SK-MEL-5 (cell line): ENCODE results near the gene DOK3. TPM values are rescaled to one million over a fixed set of nuclear protein-coding genes. Genes with fewer than 3 reads are reported as not detected.

Experiments used
- DNase-seq: peaks from one replicate; pipeline ENCODE4 v3.0.0-alpha.2; 2016; ENCODE audit warnings: low read depth, low spot score
- in situ Hi-C: cut with HindIII; loops from 2 replicates; pipeline ENCODE4 v1.10.0; 2016; ENCODE audit warnings: low sequenced_read_pairs, high pct_unique_total_duplicates, low pct_unique_long_range_greater_than_20kb
- total RNA-seq: library from RNA; depleted of rRNA; stranded (reverse); fragments of >200 nt; shearing (Covaris generic); gene quantifications from 2 replicates; pipeline ENCODE4 v1.2.3, GENCODE V29; 2014

DOK3 gene
- total RNA-seq, 1 experiment from 2014 or later: 2.0 TPM

DNA sequence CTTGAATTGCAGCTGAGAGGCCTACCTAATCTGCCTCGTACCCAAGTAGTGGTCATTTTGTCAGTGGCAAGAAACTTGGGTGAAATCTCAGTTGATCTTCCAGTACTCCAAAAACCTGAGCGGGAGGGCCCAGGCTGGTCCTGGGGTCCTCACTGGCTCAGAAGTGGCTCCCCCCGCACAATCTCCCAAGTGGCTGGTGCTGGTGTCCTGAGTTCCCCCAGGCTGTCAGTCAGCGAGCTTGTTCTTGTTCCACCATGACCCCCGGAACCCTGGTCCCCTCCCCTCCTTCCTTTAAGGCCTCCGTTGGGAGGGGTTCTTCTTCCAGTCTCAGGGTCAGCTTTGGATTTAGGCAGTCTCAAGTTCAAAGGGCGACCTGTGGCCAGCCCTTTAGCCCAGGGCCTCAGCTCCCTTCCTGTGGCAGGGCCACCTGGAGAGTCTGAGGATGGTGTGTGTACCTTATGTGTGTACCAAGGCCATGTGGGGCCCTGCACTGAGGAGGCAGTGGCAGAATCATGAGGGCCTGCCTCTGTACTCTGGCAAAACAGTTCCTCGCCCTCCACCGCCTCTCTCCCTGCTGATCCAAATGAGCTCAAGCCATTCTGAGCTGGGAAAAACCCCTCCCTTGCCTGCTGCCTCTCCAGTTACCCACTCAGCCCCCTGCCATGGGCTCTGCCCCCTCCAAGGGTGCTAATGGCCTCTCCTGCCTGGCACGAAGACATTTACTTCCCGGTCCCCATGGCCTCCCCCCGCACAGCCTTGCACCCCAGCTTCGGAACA, 31.7 kb downstream of the DOK3 start:
- DNase-seq: no peak
- in situ Hi-C loops: no loop called here

DNA sequence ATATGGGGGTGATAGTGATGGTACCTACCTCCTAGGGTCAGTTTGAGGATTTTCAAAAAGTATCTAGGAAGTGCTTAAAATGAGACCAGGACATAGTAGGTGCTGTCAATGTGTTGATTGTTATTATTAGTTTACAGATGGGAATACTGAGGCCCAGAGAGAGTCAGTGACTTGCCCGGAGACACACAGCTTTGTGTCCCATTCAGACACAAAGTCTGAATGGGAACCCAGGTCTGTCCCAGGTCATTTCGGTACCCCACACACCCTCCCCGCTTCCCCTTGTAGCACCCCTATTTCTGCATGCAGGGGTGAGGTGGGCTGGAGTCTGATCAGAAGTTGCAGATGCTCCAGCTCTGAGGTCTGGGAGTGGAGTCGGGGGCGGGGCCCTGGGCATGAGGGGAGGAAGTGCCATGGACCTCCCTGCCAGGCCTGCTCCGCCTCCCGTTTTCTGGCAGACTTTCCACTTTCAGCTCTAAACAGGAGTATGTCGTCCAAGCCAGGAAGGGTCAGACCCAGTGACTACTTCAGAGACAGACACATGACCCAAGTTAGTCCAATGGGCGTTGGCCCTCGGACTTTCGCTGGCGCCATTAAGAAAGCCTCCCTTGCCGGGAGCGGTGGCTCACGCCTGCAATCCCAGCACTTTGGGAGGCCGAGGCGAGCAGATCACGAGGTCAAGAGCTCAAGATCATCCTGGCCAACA, 32.9 kb downstream of the DOK3 start:
- in situ Hi-C loops: no loop called here
- DNase-seq: no peak

DNA sequence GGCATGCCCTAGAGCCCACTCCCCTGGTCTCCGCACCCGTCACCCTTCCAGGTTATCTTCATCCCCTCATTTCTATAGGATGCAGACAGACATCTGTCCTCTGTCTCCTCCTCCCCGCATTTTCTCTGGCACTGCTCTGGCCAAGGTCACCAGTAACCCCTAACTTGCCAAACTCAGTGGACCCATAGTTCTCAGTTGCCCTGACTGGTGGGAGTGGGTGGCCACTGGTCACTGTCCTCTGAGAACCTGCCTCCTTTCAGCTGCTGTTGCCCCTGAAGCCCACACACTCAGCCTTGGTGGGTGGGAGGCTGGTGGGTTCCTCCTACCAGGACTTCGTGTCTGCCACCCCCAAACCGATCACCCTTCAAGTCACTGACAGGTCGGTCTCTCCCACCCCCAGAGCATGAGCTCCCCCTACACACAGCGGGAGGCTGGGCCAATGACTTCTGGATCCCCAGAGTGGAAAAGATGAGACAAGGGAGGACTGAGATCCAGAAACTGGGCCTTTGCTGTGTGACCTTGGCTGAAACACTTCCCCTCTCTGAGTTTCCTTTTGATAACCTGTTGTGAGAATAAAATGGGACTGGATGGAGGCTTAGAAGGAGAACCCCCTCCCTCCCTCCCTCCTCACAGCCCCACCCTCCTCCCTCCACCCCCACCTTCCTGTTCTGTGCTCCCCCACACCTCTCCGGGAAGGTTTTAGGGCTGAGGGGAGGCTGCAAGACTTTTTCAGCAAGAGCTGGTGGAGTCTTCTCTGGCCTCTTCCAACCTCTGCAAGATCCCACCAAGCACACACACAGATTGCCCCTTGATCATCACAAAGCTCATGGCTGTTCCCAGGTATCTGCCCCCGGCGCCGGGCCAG, 33.8 kb downstream of the DOK3 start:
- DNase-seq: no peak
- in situ Hi-C loops: no loop called here

DNA sequence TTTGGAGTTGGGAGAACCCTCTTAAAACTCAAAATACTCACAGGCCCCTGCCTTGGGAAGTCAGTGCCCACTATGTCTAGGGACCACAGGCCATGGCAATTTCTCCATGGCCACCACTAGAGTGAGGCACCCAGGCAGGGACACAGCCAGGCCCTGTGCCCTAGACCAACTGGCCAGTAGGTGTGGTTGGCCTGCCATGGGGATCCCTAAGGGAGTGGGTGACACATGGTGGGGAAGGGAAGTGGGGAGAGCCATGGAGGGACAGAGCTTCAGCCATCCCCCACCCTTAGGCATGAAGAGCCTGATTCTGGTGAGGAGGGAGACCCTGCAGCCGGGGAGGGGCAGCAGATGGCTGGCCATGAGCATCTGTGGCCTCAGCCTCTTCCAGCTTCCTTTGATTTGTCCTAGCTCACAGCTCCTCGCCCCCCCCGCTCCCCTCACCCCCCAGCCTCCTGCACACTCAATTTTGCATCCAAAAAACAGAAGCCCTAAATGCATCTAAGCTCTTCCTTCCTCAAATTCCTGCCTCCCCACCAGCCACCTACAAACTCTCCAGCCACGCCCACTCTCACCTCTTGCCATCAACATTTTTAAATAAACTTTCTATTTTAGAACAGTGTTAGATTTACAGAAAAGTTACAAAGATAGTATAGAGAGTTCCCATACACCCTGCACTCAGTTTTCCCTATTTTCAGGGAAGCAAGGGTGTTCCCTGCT, 34.6 kb downstream of the DOK3 start:
- DNase-seq: no peak
- in situ Hi-C loops: no loop called here

DNA sequence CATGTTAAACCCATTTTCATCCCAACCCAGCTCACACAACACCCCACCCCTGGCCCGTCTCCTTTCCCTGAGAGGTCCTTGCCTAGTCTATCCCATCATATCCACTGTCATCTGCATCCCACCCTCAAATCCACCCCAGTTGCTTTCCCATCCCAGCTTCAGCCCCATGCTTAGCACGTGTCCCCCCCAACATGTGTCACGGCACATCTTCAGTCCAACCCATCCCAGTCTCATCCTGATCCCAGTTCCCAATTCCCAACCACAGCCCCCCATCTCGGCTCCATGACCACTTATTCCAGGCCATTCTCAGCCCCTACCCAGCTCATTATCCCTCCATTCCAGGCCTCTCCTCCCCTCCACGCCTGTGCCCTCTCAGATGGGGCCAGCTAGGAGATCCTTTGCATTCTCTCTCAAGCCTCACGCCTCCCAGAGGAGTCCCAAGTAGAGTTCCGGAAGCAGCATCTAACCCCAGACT, 35.6 kb downstream of the DOK3 start:
- in situ Hi-C loops: no loop called here
- no peak for DNase-seq

DNA sequence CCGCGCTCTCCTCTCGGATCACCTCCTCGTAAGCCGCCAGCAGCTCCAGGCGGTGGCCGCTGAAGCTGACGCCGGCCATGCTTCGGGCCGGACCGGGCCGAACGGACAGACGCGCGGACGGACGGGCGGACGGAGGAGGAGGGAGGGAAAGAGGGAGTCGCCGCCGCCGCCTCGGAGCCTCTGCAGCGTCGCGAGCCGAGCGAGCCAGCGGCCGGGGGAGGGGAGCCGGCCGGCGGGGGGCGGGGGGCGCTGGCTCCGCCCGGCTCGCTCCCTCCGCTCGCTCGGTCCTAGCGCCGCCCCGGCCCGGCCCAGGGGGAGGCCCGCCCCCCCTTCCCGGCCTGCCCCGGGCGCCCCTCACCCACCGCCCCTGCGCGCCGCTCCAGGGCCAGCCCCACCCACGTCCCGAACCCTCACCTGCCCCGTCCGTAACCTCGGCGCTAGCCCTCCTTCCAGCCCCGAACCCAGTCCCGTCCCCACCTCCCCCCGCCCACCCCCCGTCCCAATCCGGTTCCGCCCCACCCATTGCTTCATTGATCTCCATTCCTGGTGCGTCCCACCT, 36.1 kb downstream of the DOK3 start, which contains the start of gene DBN1:
Gene DBN1 (minus strand): TSS at position 192 of the 559 bp plus-strand sequence. CDS start 113 bp downstream, at position 79.
- peak; percentile 41 for DNase-seq
- in situ Hi-C loops: no loop called here

DNA sequence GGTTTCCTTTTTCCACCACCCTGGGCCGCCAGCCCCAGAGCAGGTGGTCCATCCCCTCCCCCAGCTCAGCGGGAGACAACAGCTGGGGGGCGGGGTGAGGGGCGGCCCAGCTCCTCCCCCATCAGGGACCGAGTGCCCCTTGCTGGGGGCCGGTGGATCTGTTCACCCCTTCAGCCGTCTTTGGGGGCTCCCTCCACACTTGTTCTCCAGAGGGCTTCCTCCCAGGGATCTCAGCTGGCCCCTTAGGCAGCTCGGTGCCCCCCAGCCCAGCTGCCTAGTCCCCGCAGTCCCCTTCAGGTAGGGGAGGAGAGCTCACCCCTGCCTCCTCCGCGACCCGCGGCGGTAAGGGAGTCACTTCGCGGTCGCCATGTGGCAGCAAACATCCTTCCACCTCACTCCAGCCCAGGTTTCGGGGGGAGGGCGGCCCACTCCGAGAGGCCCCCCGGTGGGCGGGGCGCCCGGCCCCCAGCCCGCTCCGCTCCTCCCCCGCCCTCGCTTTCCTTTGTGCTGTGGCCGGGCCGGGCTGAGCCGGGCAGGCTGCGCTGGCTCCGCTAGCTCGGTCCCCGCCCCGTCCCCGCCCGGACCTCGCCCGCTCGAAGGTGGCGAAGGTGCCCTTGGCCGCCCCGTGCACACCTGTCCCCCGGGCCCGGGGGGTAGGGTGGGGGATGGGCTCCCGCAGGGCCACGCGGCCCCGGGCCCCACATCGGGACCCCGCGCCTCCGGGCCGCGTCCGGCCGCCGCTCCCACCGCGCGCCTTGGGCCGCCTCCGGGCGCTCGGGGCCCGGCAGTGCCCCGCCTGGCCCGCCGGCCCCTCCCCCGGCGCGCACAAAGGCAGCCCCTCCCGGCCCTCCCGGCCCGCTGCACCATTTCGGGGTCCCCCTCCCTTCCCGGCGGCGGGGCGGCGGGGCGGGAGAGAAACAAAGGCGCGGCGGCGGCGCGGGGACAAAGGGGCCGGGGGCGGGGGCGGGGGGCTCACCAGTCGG, 36.9 kb downstream of the DOK3 start:
- DNase-seq: no peak
- in situ Hi-C loops: no loop called here

DNA sequence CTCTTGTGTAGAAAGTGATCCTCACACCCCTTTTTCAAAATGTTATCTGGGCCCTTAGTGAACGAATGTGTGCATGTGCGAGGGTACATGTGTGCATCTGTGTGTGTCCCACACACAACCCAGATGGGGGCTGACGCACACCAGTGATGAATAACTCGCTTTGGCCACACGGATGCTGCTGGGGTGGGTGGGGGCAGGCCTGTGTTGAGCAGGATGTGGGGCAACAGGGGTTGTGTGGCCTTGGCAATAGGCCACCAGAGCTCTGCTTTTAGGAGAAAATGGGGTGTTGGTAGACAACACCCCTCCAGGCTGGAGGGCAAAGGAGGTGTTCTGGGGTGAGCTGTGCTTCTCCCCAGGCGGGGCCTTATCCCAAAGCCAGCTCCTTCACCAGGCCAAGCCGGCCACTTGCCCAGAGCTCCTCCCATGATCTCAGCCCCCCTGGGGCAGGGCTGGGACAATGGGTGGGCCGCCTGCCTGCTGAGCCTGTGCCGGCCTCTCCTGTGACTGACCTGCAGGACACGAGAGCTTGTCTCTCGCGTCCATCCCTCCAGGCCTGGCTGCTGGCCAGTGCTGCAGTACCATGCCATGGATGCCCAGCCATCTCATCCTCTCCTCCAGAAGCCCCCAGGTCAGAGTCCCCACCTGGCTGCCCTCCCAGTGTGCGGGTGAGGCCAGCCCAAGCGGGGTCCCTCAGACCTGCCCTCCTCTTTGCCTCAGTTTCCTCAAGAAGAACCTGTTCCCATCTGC, 37.8 kb downstream of the DOK3 start:
- in situ Hi-C loops: no loop called here
- DNase-seq: no peak

DNA sequence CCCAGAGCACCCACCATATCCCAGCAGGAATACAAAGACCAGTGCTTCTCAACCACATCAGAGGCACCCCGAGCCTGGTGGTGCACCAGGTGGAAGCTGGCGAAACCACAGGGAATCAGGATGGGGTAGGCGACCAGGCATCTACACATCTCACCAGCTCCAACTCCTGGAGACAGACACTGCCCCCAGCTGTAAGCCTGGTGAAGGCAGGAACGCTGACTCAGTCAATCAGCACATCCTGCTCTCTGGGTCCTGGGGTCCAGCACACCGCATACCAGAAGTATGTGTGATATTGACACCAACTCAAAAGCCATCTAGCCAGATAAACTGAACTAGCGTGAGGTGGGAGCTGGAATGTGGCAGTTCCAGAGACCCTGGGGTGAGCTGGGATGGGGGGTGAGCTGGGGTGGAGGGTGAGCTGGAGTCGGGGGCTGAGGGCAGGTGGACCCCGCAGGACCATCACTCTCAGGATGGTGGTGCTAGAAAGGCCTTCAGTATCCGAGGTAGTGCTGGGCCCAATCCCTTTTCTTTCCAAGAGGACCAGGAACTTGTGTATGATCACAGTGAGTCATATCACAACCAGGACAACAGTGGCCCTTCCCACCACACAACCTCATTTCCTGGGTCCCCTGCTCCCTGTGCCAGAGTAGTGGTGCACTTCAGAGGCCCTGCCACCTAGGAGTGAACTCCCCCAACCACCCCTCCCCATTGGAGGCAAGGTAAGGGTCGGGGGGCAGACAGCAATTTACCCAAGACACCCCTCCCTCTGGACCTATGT, 38.7 kb downstream of the DOK3 start:
- no peak for DNase-seq
- in situ Hi-C loops: no loop called here

DNA sequence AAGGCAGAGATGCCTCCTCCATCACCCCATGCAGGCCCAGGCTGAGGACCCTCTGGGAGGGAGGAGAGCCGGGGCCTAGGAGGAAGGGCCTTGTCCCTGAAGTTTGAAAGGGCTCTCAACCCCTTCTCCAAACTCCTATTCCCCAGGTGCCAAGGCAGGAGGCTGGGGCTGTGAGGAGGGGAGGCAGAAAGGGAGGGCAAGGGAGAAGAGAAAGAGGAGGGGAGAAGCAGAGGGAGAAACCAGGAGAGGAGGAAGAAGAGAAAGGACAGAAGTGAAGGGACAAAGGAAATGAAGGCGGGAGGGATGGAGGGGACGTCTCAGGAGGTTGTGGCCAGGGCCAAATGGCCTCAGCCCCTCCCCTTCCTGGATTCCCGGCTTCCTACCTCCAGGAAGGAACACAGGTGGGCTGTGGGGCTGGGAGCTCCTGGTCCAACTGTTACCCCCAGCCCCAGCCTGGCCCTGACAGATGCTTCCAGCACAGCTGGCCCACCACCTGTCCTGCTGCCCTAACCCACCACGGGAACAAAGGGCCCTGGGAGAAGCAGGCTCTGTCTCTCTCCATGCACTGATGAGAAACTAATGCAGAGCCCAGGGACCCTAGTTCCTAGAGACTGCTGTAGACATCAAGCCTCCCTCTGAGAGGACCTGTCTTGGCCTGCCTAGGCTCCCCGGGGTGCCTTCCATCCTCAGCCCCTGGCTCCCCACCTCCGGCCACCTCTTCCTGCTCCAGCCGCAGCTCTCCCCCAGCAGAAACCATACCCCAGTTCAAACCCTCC, 39.7 kb downstream of the DOK3 start:
- in situ Hi-C loops: no loop called here
- DNase-seq: no peak

DNA sequence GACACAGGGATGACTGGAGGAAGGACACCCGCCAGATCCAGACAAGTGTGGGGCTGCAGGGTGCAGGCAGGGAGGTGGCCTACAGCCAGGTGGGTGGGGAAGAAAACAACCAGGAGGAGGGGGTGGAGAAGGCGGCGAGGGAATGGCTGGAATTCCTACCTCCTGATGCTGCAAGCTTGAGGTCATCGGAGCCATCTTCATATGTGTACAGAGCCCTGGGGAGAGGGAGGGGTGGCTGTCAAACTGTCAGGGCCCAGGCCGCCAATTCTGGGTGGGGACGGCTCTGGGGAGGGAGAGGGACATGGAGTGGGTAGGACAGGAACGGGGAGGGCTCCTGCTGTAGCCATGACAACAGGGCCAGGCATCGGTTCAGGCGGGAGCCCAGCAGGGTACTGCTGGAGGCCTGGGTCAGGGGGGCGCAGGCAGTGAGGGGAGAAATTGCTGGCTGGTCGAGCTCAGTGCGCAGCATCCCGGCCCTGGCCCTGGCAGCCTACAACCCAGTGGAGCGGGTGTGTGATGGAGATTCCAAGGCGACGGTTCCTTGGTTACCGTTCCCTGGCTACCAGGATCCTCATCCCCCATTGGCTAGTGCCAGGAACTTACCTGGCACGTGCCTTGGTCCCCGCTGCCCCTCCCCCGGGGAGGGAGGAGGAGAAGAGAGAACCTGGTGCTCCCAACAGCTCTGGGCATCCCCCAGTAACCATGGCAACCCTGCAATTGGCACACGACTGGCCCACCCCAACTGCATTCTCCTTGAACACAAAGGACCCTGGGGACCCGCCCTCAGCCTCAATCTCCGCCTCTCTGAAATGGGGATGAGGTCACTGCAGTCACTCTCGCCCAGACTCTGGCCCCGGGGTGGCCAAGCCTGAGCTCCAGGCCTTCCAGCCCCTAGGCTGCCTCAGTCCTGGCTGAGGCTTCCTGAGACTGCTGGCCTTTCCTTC, 40.7 kb downstream of the DOK3 start:
- in situ Hi-C loops: no loop called here

DNA sequence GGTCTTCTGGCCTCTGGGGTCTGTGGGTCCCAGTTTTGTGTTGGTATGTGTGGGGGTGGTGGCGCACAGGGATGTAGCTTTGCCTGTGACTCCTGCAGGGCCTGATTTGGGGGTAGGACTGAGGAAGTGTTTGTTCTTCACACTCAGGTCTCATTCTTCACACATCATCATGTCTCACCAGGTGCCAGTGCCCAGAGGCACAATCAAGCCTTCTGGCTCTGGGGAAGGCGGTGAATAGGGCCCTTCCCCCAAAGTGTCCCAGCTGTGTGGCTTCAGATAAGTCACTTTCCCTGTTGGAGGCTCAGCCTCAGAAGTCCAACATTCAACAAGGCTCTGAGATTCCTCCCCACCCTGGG, 41.3 kb downstream of the DOK3 start:
- in situ Hi-C loops: no loop called here
- DNase-seq: no peak

More for the DNA sequence above, 40.7 kb downstream of the DOK3 start:
- no peak for DNase-seq

DNA sequence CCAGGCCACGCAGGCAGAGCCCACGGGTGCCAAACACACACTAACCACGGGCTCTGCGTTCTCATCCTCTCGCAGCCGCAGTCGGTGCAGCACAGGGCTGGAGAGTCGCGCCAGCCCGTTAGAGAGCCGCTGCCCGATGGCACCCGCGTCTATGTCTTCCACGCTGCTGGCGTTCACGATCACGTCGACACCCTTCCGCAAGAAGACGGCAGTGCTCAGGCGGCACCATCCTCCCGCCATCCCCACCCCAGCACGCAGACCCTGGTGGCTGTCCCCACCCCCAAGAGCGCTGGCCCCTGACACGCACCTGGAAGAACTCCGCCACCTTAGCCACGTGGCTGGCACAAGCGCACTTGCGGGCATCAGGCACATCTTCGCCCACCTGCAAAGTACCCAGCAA, 42.2 kb downstream of the DOK3 start:
- DNase-seq: no peak
- in situ Hi-C loops: no loop called here
